Stimulated activated CD8-positive, alpha-beta memory T cell treated with anti-CD3 and anti-CD28 coated beads, Interleukin-15, amount 100 ng/mL, for 4 hours (primary cell): Measurements from ENCODE around the gene XPC.
"Not testable (repeated sequence)": the region's sequence is repeated elsewhere in the genome, so short reads cannot be mapped to it uniquely, and the experiment has no call there.

Source experiments
- DNase-seq, 2 donors: peaks; one replicate each; pipeline ENCODE4 v3.0.0-alpha.2; 2020; ENCODE audit warnings: low read depth in 2 of 2

Gene XPC

DNA sequence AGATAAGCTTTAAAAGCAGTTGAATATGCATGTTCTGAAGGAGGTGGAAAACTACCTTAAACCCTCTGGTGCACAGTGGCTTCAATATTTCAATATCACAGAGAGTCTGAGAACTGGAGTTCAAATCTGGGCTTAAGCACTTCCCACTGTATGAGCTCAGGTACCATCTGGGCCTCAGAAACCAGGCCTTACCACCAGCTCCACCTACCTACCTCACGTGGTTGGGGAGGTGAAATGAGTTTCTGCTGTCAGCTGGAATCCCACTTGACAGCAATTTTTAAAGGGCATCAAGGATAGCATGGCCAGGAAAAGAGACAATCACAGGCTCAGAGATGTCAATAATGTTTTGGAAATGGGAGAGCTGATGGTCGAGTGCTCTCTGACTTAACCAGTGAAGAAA, 58.8 kb downstream of the XPC start:
- DNase-seq: no peak

DNA sequence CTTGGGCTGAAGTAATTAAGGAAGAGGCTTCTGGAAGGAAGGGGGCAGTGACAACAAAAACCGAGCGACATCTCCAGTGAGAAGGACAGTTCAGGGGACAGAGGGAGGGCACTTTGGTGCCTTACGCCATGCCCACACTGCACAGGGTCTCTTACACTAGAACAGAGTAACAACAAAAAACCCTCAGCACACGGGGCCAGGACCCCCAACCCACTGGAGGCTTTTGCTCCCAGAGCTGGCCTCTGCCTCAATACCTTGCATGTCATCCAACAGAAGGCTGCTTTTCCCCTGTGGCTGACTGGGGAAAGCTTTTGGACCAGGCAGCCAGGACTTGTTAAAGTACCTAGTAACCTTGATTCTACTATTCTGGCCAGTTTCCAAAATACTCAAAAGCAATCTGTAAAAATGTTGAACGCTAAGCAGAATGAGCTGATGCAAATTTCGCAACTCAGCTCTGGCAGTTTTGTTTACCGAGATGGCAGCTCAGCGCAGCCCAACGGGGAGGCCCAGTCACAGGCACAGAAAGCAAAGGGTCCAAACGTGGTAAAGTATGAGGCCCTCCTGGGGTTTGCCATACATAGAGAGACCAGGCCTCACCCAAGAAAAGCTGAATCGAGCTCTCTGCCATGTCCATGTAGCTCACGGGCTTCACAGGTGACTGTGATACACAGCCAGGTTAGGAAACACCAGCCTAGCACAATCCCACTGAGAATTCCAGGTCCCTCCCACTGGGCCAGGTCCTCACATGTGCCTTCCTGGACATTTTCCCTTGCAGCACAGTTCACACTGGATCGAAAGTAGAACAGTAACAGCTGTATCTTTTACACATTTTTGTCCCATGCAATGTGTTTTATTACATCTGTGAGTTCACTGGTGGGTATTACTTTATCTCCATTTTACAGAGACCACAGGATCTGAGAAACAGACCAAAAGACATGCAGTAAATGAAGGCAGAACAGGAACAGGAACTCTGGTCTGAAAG, 59.7 kb downstream of the XPC start:
- no peak for DNase-seq

DNA sequence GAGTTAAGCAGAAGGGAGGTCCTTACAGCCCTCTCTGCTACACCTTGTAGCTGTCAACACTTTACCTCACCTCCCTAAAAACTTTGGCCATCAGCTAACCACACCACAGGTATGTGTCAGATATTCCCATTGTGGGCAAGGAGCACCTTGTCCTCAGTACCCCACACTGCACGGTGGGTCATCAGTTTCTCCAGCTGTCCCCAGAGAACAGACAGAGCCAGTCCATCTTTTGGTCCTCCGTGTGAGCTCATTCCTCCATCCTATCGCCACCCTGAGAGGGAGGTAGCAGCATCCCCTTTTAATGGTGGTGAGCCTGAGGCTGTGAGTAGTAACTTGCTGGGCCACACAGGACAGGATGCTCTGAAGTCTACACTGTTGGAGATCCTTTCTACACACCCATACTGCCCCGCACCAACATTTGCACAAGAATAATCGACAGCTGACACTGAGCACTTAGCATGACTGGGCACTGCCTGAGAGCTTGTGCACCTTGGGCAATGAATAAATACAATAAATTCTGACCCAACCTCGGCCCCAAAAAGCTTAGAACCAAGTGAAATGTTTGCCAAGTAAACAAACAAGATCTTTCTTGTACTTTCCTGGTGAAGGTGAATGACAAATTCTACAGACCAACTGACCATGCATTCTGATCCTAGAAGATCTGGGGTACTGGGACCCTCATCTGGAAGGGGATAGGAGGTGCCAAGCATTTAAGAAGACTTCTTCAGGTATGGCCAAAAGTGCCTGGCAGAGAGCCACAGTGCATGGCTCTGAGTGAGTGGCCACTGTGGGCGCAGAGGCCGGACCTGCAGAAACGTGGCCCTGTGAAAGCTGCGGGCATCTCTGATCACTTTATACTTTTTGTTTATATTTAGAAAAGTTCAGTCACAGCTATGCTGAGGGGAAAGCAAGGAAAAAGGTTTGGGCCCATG, 60.7 kb downstream of the XPC start:
- no peak for DNase-seq

DNA sequence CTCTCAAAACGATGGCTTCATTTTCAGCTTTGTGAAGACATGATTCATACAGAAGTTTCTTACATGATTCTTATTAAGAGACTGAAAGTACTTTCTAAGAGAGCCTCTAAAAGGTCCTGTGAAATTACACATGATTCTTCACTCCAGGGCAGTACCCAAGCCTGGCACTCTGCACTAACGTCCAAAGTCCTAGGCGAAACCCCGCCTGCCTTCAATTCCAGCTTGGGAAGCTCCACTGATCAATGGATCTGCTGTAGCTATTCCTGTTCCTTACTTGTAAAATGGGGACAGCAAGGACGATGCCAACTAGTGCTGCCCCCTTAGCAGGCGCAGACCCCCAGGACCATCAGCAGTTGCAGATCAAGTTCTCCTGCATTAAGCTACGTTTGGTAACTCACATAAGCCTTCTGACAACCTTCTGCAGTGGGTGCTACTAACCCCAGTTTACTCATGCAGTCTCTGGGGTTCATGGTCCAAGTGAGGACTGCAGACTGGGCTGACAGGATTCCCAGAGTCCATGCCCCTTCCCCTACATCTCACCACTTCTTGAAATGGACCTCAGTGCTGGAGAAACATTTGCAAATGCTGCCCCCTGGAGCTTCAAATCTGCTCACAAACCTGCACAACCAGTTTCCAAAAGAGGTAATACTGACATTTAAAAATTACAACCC, 64.3 kb downstream of the XPC start:
- no peak for DNase-seq

DNA sequence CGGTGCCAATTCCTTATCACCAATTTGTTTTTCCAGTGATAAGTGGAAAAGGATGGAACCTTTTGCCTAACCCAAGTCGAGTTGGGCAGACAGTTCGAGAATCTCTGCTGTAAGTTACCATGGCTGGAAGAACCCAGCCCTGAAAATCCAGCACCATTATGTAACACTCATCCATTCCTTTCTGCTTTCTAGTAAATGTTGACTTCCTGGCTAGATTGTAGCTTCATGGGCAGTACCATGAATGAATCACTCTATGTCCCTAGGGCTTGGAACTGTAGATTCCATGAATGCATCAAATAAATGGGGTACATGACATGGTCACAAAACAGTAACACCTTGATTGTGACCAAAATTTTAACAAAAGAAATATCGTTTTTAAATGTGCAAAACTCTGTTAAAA, 67.7 kb downstream of the XPC start:
- no peak for DNase-seq

DNA sequence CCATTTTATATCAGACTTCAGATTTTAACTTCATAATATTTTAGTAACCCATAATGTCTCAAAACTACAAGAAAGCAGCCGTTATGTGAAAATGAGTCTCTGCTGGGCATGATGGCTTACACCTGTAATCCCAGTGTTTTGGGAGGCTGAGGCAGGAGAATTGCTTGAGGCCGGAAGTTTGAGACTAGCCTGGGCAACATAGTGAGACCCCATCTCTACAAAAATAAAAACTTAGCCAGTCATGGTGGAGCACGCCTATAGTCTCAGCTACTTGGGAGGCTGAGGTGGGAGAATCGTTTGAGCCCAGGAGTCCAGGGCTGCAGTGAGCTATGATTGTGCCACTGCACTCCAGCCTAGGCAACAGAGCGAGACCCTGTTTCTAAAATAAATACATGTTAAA, 68.6 kb downstream of the XPC start:
- not testable (repeated sequence) for DNase-seq

DNA sequence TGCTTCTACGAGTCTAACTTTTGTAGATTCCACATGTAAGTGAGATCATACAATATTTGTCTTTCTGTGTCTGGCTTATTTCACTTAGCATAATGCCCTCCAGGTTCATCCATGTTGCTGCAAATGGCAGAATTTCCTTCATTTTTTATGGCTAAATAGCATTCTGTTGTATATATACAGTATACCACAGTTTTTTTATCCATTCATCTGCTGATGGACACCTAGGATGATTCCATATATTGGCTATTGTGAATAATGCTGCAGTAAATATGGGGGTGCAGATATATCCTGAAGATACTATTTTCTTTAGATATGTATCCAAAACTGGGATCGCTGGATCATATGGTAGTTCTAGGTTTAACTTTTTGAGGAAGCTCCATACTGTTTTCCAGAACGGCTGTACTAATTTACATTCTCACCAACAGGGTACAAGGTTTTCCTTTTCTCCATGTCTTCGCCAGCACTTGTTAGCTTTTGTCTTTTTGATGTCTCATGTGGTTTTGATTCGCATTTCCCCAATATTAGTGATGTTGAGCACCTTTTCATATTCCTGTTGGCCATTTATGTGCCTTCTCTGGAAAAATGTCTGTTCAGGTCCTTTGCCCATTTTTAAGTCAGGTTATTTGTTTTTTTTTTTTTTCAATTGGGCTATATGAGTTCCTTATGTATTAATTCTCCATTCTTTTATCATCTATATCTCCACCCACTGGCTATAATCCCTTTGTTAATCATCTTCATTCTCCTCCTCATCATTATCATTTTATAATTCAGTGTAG, 80.6 kb downstream of the XPC start:
- DNase-seq: no peak

DNA sequence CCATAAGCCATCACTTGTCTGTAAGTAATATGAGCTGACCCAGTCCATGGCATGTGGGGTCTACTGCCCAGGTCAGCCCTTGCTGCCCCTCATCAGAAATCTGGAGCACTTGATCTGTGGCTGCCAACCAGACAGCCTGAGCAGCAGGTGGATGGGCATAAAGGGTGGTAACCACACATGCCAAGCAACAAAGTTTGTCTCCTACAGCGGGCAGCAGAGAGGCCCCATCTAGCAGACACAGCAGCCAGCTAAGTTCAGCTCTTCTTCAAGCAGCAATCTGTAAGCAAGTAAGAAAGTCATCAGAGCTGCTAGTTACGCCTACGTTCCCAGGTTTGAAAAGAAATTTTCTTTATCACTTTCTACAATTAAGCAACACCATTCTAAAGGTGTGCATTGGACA, 81.7 kb downstream of the XPC start:
- DNase-seq: no peak
